HepG2 (cell line): Measurements from ENCODE around the gene ZNF235. TPM values are rescaled to one million over a fixed set of nuclear protein-coding genes. Genes with fewer than 3 reads are reported as not detected.
A peak's percentile ranks its signal among the peaks of the same experiment; 100 is the strongest.

ENCODE experiments used
- ATF7 ChIP-seq, 2 experiments: fragments of 450-650 bp in 1 of 2; sonication (generic) in 1 of 2; formaldehyde crosslinking in 1 of 2; IDR thresholded peaks; 2 replicates each; pipeline versions ENCODE4 v1.4.0 to v1.6.1; 2016 to 2020; ENCODE audit warnings: antibody characterized with exemption in 1 of 2, mild to moderate bottlenecking in 1 of 2, missing genetic modification reagents in 1 of 2
- CBX5 ChIP-seq: sonication (generic); formaldehyde crosslinking; IDR thresholded peaks from 2 replicates; pipeline ENCODE4 v1.4.0; 2020; ENCODE audit warnings: missing genetic modification reagents, borderline replicate concordance
- E2F2 ChIP-seq: sonication (generic); formaldehyde crosslinking; IDR thresholded peaks from 2 replicates; pipeline ENCODE4 v1.4.0; 2020; ENCODE audit warnings: missing genetic modification reagents, borderline replicate concordance
- FOSL2 ChIP-seq: sonication (generic); formaldehyde crosslinking; IDR thresholded peaks from 2 replicates; pipeline ENCODE4 v1.4.0; 2020; ENCODE audit warnings: missing genetic modification reagents
- FOXJ3 ChIP-seq: sonication (generic); formaldehyde crosslinking; IDR thresholded peaks from 2 replicates; pipeline ENCODE4 v1.4.0; 2020; ENCODE audit warnings: missing genetic modification reagents, mild to moderate bottlenecking, borderline replicate concordance
- JUND ChIP-seq: sonication (generic); formaldehyde crosslinking; IDR thresholded peaks from 2 replicates; pipeline ENCODE4 v1.8.0; 2022; ENCODE audit warnings: mild to moderate bottlenecking, missing genetic modification reagents
- MLX ChIP-seq: IDR thresholded peaks from 2 replicates; pipeline ENCODE4 v1.6.1; 2016
- NFRKB ChIP-seq: fragments of 450-650 bp; IDR thresholded peaks from 2 replicates; pipeline ENCODE4 v1.6.1; 2017
- PREB ChIP-seq: sonication (generic); formaldehyde crosslinking; IDR thresholded peaks from 2 replicates; pipeline ENCODE4 v1.4.0; 2020; ENCODE audit warnings: missing genetic modification reagents
- RBFOX2 ChIP-seq: fragments of 200-400 bp; formaldehyde crosslinking; IDR thresholded peaks from 2 replicates; pipeline ENCODE4 v1.6.1; 2017; ENCODE audit warnings: low read depth, mild to moderate bottlenecking, low read length
- SIN3B ChIP-seq: fragments of 150-350 bp; IDR thresholded peaks from 2 replicates; pipeline ENCODE4 v1.6.1; 2014; ENCODE audit warnings: low read length
- SKI ChIP-seq: fragments of 450-650 bp; IDR thresholded peaks from one replicate; pipeline ENCODE4 v1.6.1; 2018; ENCODE audit warnings: mild to moderate bottlenecking; ENCODE audit not compliant: partially characterized antibody
- SMAD9 ChIP-seq: sonication (generic); formaldehyde crosslinking; IDR thresholded peaks from 2 replicates; pipeline ENCODE4 v1.5.1; 2020; ENCODE audit warnings: mild to moderate bottlenecking, missing genetic modification reagents
- SOX6 ChIP-seq, 2 experiments: fragments of 450-650 bp in 1 of 2; sonication (generic) in 1 of 2; formaldehyde crosslinking in 1 of 2; IDR thresholded peaks; 2 replicates each; pipeline versions ENCODE4 v1.4.0 to v1.6.1; 2017 to 2020; ENCODE audit warnings: antibody characterized with exemption in 1 of 2, mild to moderate bottlenecking in 1 of 2, missing genetic modification reagents in 1 of 2
- ZBED4 ChIP-seq: sonication (generic); formaldehyde crosslinking; IDR thresholded peaks from 2 replicates; pipeline ENCODE4 v1.4.0; 2020; ENCODE audit warnings: missing genetic modification reagents, borderline replicate concordance
- ZBTB42 ChIP-seq: sonication (generic); formaldehyde crosslinking; IDR thresholded peaks from 2 replicates; pipeline ENCODE4 v1.5.0; 2020; ENCODE audit warnings: mild to moderate bottlenecking, missing genetic modification reagents
- ZMYM3 ChIP-seq: sonication (generic); formaldehyde crosslinking; IDR thresholded peaks from 2 replicates; pipeline ENCODE4 v1.5.1; 2020; ENCODE audit warnings: mild to moderate bottlenecking, missing genetic modification reagents
- ZNF570 ChIP-seq: sonication (generic); formaldehyde crosslinking; IDR thresholded peaks from 2 replicates; pipeline ENCODE4 v1.4.0; 2020; ENCODE audit warnings: mild to moderate bottlenecking, missing genetic modification reagents, borderline replicate concordance
- ZNF580 ChIP-seq: IDR thresholded peaks from 2 replicates; pipeline ENCODE4 v1.6.1; 2016; ENCODE audit warnings: low read depth, borderline replicate concordance
- ZNF775 ChIP-seq: sonication (generic); formaldehyde crosslinking; IDR thresholded peaks from 2 replicates; pipeline ENCODE4 v1.4.0; 2020; ENCODE audit warnings: missing genetic modification reagents, mild to moderate bottlenecking, moderate library complexity, borderline replicate concordance
- ZNF792 ChIP-seq: IDR thresholded peaks from 2 replicates; pipeline ENCODE4 v1.6.1; 2016
- ZSCAN25 ChIP-seq: sonication (generic); formaldehyde crosslinking; IDR thresholded peaks from 2 replicates; pipeline ENCODE4 v1.8.0; 2022; ENCODE audit warnings: mild to moderate bottlenecking, missing genetic modification reagents
- polyA plus RNA-seq, 8 experiments: library from polyadenylated mRNA; depleted of rRNA in 3 of 8; stranded (reverse) in 7 of 8; unstranded in 1 of 8; fragments of >200 nt; fragmentation: Illumina TruSeq in 4 of 8; extraction: Trizol in 4 of 8; gene quantifications; 2 replicates each; pipeline versions ENCODE4 v1.2.1 to v1.2.3, GENCODE V29; 2011 to 2016; ENCODE audit warnings: low read depth in 4 of 8, missing spikeins in 1 of 8, mixed read lengths in 1 of 8; ENCODE audit not compliant: insufficient read depth in 1 of 8
- total RNA-seq, 5 experiments: library from RNA; depleted of rRNA; stranded (reverse); fragments of >200 nt; fragmentation: Illumina TruSeq; extraction: Trizol; gene quantifications; 2 replicates each; pipeline ENCODE4 v1.2.3, GENCODE V29; 2016; ENCODE audit warnings: low read depth in 1 of 5

Gene ZNF235
- total and polyA plus RNA-seq, 2 of the 13 experiments (the other 11 are each of a cell fraction or from before 2014, with no cell fraction given), result 4.8 to 5.5 TPM

GRCh38 chr19:44304659-44305193 lies at the start of gene ZNF235 (continued):
- TF ChIP-seq CBX5 (CRISPR knock-in tag) (peak; percentile 57; the same call in 1 of the 2 replicates), JUND (CRISPR knock-in tag) (no peak), FOXJ3 (no peak), SOX6 (IDR thresholded peaks at IDR 0.05) (no peak), SOX6 (CRISPR knock-in tag; IDR thresholded peaks at IDR 0.05) (peak; percentile 52; the same call in 1 of the 2 replicates), PREB (CRISPR knock-in tag) (peak; percentile 68; the same call in 1 of the 2 replicates), FOSL2 (CRISPR knock-in tag) (peak; percentile 78), ZNF792 (CRISPR knock-in tag) (no peak), ZBTB42 (no peak), ZNF570 (CRISPR knock-in tag) (no peak; the same call in 1 of the 2 replicates), SMAD9 (CRISPR knock-in tag) (no peak), RBFOX2 (peak; percentile 56), ZNF580 (no peak), NFRKB (no peak), ZMYM3 (no peak; the same call in 1 of the 2 replicates), ZNF775 (CRISPR knock-in tag) (no peak), SKI (no peak), ATF7 (IDR thresholded peaks at IDR 0.05) (no peak), ATF7 (CRISPR knock-in tag; IDR thresholded peaks at IDR 0.05) (no peak), MLX (CRISPR knock-in tag) (no peak), SIN3B (no peak), E2F2 (no peak; the same call in 1 of the 2 replicates), ZBED4 (CRISPR knock-in tag) (peak; percentile 39; the same call in 1 of the 2 replicates), ZSCAN25 (CRISPR knock-in tag) (no peak)
